Neural progenitor cell (in vitro differentiated cells): ENCODE results near the gene SDC4. TPM values are rescaled to one million over a fixed set of nuclear protein-coding genes. Genes with fewer than 3 reads are reported as not detected.

ENCODE experiments used
- DNase-seq: peaks from one replicate; pipeline ENCODE4 v3.0.0-alpha.2; 2016; ENCODE audit warnings: low spot score
- H2AFZ ChIP-seq: fragments of 200-600 bp; sonication (generic); replicated peaks from 2 replicates; pipeline ENCODE4 v1.6.1; 2016; ENCODE audit warnings: antibody characterized with exemption
- H3F3A ChIP-seq: fragments of 200-600 bp; sonication (generic); 2 replicates; pipeline ENCODE4 v1.6.1; 2016; ENCODE audit warnings: antibody characterized with exemption, low read depth
- H3K27ac ChIP-seq: fragments of 200-600 bp; sonication (generic); 2 replicates; pipeline ENCODE4 v1.5.1; 2016; ENCODE audit warnings: mild to moderate bottlenecking
- H3K27me3 ChIP-seq: fragments of 200-600 bp; sonication (generic); 2 replicates; pipeline ENCODE4 v1.6.1; 2016; ENCODE audit warnings: mild to moderate bottlenecking, moderate library complexity
- H3K36me3 ChIP-seq: fragments of 200-600 bp; sonication (generic); 2 replicates; pipeline ENCODE4 v1.5.1; 2016
- H3K4me1 ChIP-seq: fragments of 200-600 bp; sonication (generic); 2 replicates; pipeline ENCODE4 v1.6.1; 2016; ENCODE audit warnings: mixed run types
- H3K4me2 ChIP-seq: fragments of 200-600 bp; sonication (generic); 2 replicates; pipeline ENCODE4 v1.6.1; 2016
- H3K4me3 ChIP-seq: fragments of 200-600 bp; sonication (generic); 2 replicates; pipeline ENCODE4 v1.5.1; 2016
- H3K79me2 ChIP-seq: fragments of 200-600 bp; sonication (generic); 2 replicates; pipeline ENCODE4 v1.6.1; 2016; ENCODE audit warnings: low read depth
- H3K9ac ChIP-seq: fragments of 200-600 bp; sonication (generic); 2 replicates; pipeline ENCODE4 v1.6.1; 2016
- H3K9me3 ChIP-seq: fragments of 200-600 bp; sonication (generic); 2 replicates; pipeline ENCODE4 v1.5.1; 2016; ENCODE audit warnings: low read depth
- H4K20me1 ChIP-seq: fragments of 200-600 bp; sonication (generic); 2 replicates; pipeline ENCODE4 v1.6.1; 2016; ENCODE audit warnings: low read depth
- H3K27ac Mint-ChIP-seq: 3 replicates; pipeline ENCODE4 v1.8.0; 2021; ENCODE audit warnings: mixed read lengths
- H3K27me3 Mint-ChIP-seq: 2 replicates; pipeline ENCODE4 v1.8.0; 2022; ENCODE audit warnings: low read depth, mild to moderate bottlenecking, inconsistent platforms, moderate library complexity, mixed read lengths; ENCODE audit not compliant: insufficient read depth
- H3K36me3 Mint-ChIP-seq: 3 replicates; pipeline ENCODE4 v1.8.0; 2021; ENCODE audit warnings: mixed read lengths
- H3K4me1 Mint-ChIP-seq: 3 replicates; pipeline ENCODE4 v1.8.0; 2021; ENCODE audit warnings: mixed read lengths
- H3K4me3 Mint-ChIP-seq: 3 replicates; pipeline ENCODE4 v1.8.0; 2021; ENCODE audit warnings: mild to moderate bottlenecking, moderate library complexity, mixed read lengths
- H3K9me3 Mint-ChIP-seq: 3 replicates; pipeline ENCODE4 v1.8.0; 2020; ENCODE audit warnings: mixed read lengths
- EZH2 ChIP-seq: fragments of 200-600 bp; sonication (generic); IDR thresholded peaks from 2 replicates; pipeline ENCODE4 v1.6.1; 2017; ENCODE audit warnings: antibody characterized with exemption, mild to moderate bottlenecking, moderate library complexity
- EZH2phosphoT487 ChIP-seq: fragments of 200-600 bp; sonication (generic); IDR thresholded peaks from 2 replicates; pipeline ENCODE4 v1.6.1; 2017; ENCODE audit warnings: antibody characterized with exemption
- total RNA-seq: library from RNA; depleted of rRNA; stranded (reverse); fragments of >200 nt; gene quantifications from 2 replicates; pipeline ENCODE4 v1.2.3, GENCODE V29; 2015; ENCODE audit warnings: low replicate concordance
- TF ChIP-seq, protein P1 (sequence below): fragments of 200-600 bp; sonication (generic); IDR thresholded peaks from 2 replicates; pipeline ENCODE4 v1.5.1; 2017; ENCODE audit warnings: antibody characterized with exemption, mild to moderate bottlenecking

Gene SDC4
- total RNA-seq, 1 donor from 2014 or later = 19.3 TPM

DNA sequence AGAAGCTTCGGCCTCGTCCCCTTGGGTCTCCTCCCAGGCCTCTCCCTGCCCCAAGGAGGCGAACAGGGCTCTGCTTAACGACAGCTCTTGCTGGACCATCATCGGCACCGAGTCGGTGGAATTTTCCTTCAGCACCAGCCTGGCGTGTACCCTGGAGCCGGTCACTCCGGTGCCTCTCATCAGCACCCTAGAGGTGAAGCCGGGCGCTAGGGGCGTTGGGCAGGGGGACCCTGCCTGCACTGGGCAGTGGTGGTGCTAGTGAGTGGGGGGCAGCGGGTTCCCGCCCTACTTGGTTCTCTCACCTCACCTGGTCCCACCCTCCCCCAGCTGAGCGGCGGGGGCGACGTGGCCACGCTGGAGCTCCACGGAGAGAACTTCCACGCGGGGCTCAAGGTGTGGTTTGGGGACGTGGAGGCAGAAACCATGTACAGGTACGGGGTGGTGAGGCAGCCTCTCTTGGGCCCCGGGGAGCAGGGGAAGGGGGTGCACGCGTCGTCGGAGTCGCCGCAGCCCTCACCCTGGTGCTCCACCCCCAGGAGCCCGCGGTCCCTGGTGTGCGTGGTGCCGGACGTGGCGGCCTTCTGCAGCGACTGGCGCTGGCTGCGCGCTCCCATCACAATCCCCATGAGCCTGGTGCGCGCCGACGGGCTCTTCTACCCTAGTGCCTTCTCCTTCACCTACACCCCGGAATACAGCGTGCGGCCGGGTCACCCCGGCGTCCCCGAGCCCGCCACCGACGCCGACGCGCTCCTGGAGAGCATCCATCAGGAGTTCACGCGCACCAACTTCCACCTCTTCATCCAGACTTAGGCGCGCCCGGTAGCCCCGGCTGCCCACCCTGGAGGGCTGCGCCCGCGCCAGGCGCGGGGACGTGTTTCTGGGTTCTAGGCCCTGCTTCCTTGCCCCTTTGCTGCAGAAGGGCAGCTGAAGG is 31.8 kb downstream of the SDC4 start:
- H3K4me3 ChIP-seq = no peak overlapping the region
- H3K9me3 ChIP-seq = no peaks in the 10 kb centered on the region
- no peak for DNase-seq
- H4K20me1 ChIP-seq = no peaks in the 10 kb centered on the region
- H3K79me2 ChIP-seq = no peaks in the 10 kb centered on the region
- H3K4me1 ChIP-seq = no peaks in the 10 kb centered on the region
- Mint-ChIP-seq H3K36me3 (no peaks in the 10 kb centered on the region), H3K9me3 (no peaks in the 10 kb centered on the region), H3K4me3 (no peak overlapping the region), H3K27ac (no peak overlapping the region), H3K4me1 (no peaks in the 10 kb centered on the region), H3K27me3 (no peaks in the 10 kb centered on the region)
- no peak overlapping the region for H3K4me2 ChIP-seq
- H3F3A ChIP-seq = no peaks in the 10 kb centered on the region
- H3K27me3 ChIP-seq = peaks cover 11% of the 10 kb centered on the region
- H3K27ac ChIP-seq = no peak overlapping the region
- no peak overlapping the region for H3K9ac ChIP-seq
- H3K36me3 ChIP-seq = no peaks in the 10 kb centered on the region
- no peak overlapping the region for H2AFZ ChIP-seq
- TF ChIP-seq, protein P1, sequence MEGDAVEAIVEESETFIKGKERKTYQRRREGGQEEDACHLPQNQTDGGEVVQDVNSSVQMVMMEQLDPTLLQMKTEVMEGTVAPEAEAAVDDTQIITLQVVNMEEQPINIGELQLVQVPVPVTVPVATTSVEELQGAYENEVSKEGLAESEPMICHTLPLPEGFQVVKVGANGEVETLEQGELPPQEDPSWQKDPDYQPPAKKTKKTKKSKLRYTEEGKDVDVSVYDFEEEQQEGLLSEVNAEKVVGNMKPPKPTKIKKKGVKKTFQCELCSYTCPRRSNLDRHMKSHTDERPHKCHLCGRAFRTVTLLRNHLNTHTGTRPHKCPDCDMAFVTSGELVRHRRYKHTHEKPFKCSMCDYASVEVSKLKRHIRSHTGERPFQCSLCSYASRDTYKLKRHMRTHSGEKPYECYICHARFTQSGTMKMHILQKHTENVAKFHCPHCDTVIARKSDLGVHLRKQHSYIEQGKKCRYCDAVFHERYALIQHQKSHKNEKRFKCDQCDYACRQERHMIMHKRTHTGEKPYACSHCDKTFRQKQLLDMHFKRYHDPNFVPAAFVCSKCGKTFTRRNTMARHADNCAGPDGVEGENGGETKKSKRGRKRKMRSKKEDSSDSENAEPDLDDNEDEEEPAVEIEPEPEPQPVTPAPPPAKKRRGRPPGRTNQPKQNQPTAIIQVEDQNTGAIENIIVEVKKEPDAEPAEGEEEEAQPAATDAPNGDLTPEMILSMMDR = no peak
- TF ChIP-seq EZH2phosphoT487 = no peak
- no peak for TF ChIP-seq EZH2

DNA sequence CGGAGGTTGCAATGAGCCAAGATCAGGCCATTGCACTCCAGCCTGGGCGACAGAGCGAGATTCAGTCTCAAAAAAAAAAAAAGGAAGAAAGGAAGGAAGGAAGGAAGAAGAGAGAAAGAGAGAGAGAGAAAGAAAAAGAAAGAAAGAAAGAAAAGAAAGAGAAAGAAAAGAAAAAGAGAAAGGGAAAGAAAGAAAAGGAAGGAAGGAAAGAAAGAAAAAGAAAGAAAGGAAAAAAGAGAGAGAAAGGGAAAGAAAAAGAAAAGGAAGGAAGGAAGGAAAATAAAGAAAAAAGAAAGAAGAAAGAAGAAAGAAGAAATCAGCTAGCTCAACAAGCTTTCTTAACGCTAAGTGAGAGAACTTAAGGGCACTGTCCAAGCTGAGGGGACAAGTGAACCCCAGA is 32.6 kb downstream of the SDC4 start:
- Mint-ChIP-seq H3K4me3 (no peak overlapping the region), H3K27ac (no peak overlapping the region), H3K36me3 (no peaks in the 10 kb centered on the region), H3K27me3 (peaks cover 3% of the 10 kb centered on the region), H3K4me1 (no peaks in the 10 kb centered on the region), H3K9me3 (no peaks in the 10 kb centered on the region)
- Histone ChIP-seq H3K27me3 (peaks cover 18% of the 10 kb centered on the region), H3K36me3 (no peaks in the 10 kb centered on the region), H3K9me3 (no peaks in the 10 kb centered on the region), H3K4me3 (no peak overlapping the region), H3F3A (no peaks in the 10 kb centered on the region), H4K20me1 (no peaks in the 10 kb centered on the region), H3K9ac (no peak overlapping the region), H3K79me2 (no peaks in the 10 kb centered on the region), H3K27ac (no peak overlapping the region), H3K4me2 (no peak overlapping the region), H2AFZ (no peak overlapping the region), H3K4me1 (no peaks in the 10 kb centered on the region)
- no peak for DNase-seq
- TF ChIP-seq, protein P1 = no peak
- no peak for TF ChIP-seq EZH2
- no peak for TF ChIP-seq EZH2phosphoT487

DNA sequence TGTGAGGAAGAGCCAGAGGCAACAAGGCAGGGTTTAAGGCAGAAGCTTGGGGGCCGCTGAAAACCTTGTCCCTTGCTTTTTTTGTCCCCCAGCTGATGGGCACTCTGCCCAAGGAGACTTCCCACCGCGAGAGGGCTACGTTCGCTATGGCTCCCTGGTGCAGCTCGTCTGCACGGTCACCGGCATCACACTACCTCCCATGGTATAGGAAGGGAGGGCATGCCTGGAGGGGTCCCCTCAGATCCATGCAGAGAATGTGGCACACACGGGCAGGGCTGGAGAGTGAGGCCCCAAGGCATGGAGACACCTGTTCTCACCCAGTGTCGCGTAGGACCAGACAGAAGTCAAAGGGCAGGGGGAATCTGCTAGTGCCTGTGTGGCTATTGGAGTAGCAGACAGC is 34.3 kb downstream of the SDC4 start:
- no peak for TF ChIP-seq EZH2
- TF ChIP-seq, protein P1 = no peak
- no peak for TF ChIP-seq EZH2phosphoT487
- Mint-ChIP-seq H3K4me3 (no peak overlapping the region), H3K4me1 (no peaks in the 10 kb centered on the region)

More for the DNA sequence above, 34.3 kb downstream of the SDC4 start:
- no peaks in the 10 kb centered on the region for H3K9me3 ChIP-seq
- DNase-seq = no peak
- no peak overlapping the region for H3K4me2 ChIP-seq
- H3K9me3 Mint-ChIP-seq = no peaks in the 10 kb centered on the region
- H3K9ac ChIP-seq = no peak overlapping the region
- no peak overlapping the region for H3K27ac Mint-ChIP-seq
- no peaks in the 10 kb centered on the region for H3K36me3 ChIP-seq
- no peaks in the 10 kb centered on the region for H3F3A ChIP-seq
- peaks cover 3% of the 10 kb centered on the region for H3K27me3 Mint-ChIP-seq
- H3K27me3 ChIP-seq = peaks cover 21% of the 10 kb centered on the region
- H3K27ac ChIP-seq = no peak overlapping the region
- no peak overlapping the region for H3K4me3 ChIP-seq
- H3K36me3 Mint-ChIP-seq = no peaks in the 10 kb centered on the region
- H4K20me1 ChIP-seq = no peaks in the 10 kb centered on the region
- H3K79me2 ChIP-seq = no peaks in the 10 kb centered on the region
- H3K4me1 ChIP-seq = no peaks in the 10 kb centered on the region
- no peak overlapping the region for H2AFZ ChIP-seq
